ENCODE measurements around the gene RHCE. TPM values are rescaled to one million over a fixed set of nuclear protein-coding genes. Genes with fewer than 3 reads are reported as not detected.
A peak's percentile ranks its signal among the peaks of the same experiment; 100 is the strongest.

Gene RHCE
- total RNA-seq, 4 donors from 2014 or later: not detected

GRCh38 chr1:25361901-25362300, 58.7 kb downstream of the RHCE start:
- Histone ChIP-seq H3K27ac (peak overlapping the region in 1 of 4 donors; percentile 19), H3K36me3 (peaks cover 0 to 34% (median 14%) of the 10 kb centered on the region in 4 donors)
- in situ Hi-C loops (cut with MboI; ENCODE audit: low pct_ligation_motif_present in 1 of 4, low pct_unique_long_range_greater_than_20kb in 1 of 4, low sequenced_read_pairs in 3 of 4): no loop called here

GRCh38 chr1:25360596-25361581, 59.7 kb downstream of the RHCE start:
- Histone ChIP-seq H3K27ac (peak overlapping the region in 1 of 4 donors; percentile 1), H3K9me3 (no peaks in the 10 kb centered on the region), H3K4me3 (no peak overlapping the region), H3K27me3 (no peaks in the 10 kb centered on the region), H3K36me3 (peaks cover 0 to 40% (median 19%) of the 10 kb centered on the region in 4 donors), H3K4me1 (no peaks in the 10 kb centered on the region)
- intact Hi-C loops (cut with DNase I; ENCODE audit: low total_unique reads) (no loop called here), in situ Hi-C loops (cut with MboI; ENCODE audit: low pct_ligation_motif_present in 1 of 4, low pct_unique_long_range_greater_than_20kb in 1 of 4, low sequenced_read_pairs in 3 of 4) (no loop called here)
- no peak for DNase-seq
- TF ChIP-seq POLR2AphosphoS5 (IDR thresholded peaks at IDR 0.05) (no peak), EP300 (IDR thresholded peaks at IDR 0.05; ENCODE audit: low read depth) (no peak), CTCF (IDR thresholded peaks at IDR 0.05) (no peak), POLR2A (IDR thresholded peaks at IDR 0.05) (no peak)
- 82 to 90% methylated on average over 6 to 7 of the region's 7 CpGs for WGBS, 2 donors (ENCODE audit: low coverage in 1 of 2)

More at GRCh38 chr1:25361901-25362300, 58.7 kb downstream of the RHCE start:
- no peak for DNase-seq
- WGBS, 2 donors (ENCODE audit: low coverage in 1 of 2): 71 to 85% methylated on average over 2 of the region's 2 CpGs
- Histone ChIP-seq H3K9me3 (no peaks in the 10 kb centered on the region), H3K27me3 (no peaks in the 10 kb centered on the region), H3K4me1 (no peaks in the 10 kb centered on the region), H3K4me3 (no peak overlapping the region)
- TF ChIP-seq CTCF (IDR thresholded peaks at IDR 0.05) (no peak), POLR2A (IDR thresholded peaks at IDR 0.05) (no peak), POLR2AphosphoS5 (IDR thresholded peaks at IDR 0.05) (no peak), EP300 (IDR thresholded peaks at IDR 0.05; ENCODE audit: low read depth) (no peak)
- intact Hi-C loops (cut with DNase I; ENCODE audit: low total_unique reads): no loop called here

GRCh38 chr1:25356848-25357247, 63.8 kb downstream of the RHCE start:
- no peaks in the 10 kb centered on the region for H3K4me1 ChIP-seq
- H3K27me3 ChIP-seq: no peaks in the 10 kb centered on the region
- no peak overlapping the region for H3K27ac ChIP-seq
- no peak for TF ChIP-seq CTCF (IDR thresholded peaks at IDR 0.05)
- no peak for TF ChIP-seq POLR2AphosphoS5 (IDR thresholded peaks at IDR 0.05)
- no peak for TF ChIP-seq EP300 (IDR thresholded peaks at IDR 0.05; ENCODE audit: low read depth)
- TF ChIP-seq POLR2A (IDR thresholded peaks at IDR 0.05): no peak
- no peak overlapping the region for H3K4me3 ChIP-seq
- no peak for DNase-seq
- intact Hi-C loops (cut with DNase I; ENCODE audit: low total_unique reads): no loop called here
- in situ Hi-C loops (cut with MboI; ENCODE audit: low pct_ligation_motif_present in 1 of 4, low pct_unique_long_range_greater_than_20kb in 1 of 4, low sequenced_read_pairs in 3 of 4): no loop called here
- no peaks in the 10 kb centered on the region for H3K9me3 ChIP-seq
- 100% methylated on average over 1 of the region's 1 CpG for WGBS, 2 donors (ENCODE audit: low coverage in 1 of 2)
- peaks cover 0 to 67% (median 32%) of the 10 kb centered on the region in 4 donors for H3K36me3 ChIP-seq

- intact Hi-C loops (cut with DNase I; ENCODE audit: low total_unique reads) (no loop called here), in situ Hi-C loops (cut with MboI; ENCODE audit: low pct_ligation_motif_present in 1 of 4, low pct_unique_long_range_greater_than_20kb in 1 of 4, low sequenced_read_pairs in 3 of 4) (no loop called here)
- H3K9me3 ChIP-seq: no peaks in the 10 kb centered on the region
- no peak overlapping the region for H3K27ac ChIP-seq
- H3K4me1 ChIP-seq: no peaks in the 10 kb centered on the region
- TF ChIP-seq CTCF (IDR thresholded peaks at IDR 0.05): no peak
- TF ChIP-seq POLR2AphosphoS5 (IDR thresholded peaks at IDR 0.05): no peak
- no peak for TF ChIP-seq EP300 (IDR thresholded peaks at IDR 0.05; ENCODE audit: low read depth)
- no peak for TF ChIP-seq POLR2A (IDR thresholded peaks at IDR 0.05)
- DNase-seq: no peak
- H3K27me3 ChIP-seq: no peaks in the 10 kb centered on the region
- peaks cover 0 to 63% (median 30%) of the 10 kb centered on the region in 4 donors for H3K36me3 ChIP-seq
- no peak overlapping the region for H3K4me3 ChIP-seq
Measured at GRCh38 chr1:25356441-25356840, 64.2 kb downstream of the RHCE start.
